Eye (tissue), 1 donor: Measurements from ENCODE around the gene TDRD9.

Experiments used
- DNase-seq: peaks from one replicate; pipeline ENCODE4 v3.0.0-alpha.2; 2015

Gene TDRD9

DNA sequence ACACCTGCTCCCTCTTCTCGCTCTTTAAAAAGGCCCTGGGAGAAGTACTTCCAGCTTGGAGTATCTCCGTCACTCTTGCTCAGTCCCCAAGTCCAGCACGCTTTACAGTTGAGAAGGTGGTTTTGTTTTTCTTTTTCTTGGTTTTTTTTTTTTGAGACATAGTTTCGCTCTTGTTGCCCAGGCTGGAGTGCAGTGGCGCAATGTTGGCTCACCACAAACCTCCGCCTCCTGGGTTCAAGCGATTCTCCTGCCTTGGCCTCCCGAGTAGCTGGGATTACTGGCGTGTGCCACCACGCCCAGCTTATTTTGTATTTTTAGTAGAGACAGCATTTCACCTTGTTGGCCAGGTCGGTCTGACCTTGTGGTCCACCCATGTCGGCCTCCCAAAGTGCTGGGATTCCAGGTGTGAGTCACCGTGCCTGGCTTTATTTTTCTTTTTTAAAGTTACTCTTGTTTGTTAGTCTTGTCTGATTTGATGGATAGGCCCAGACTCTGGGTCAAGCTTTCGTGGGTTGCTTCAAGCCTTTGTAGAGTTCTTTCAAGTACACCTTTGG, 1.9 kb downstream of the TDRD9 start:
- no peak for DNase-seq

DNA sequence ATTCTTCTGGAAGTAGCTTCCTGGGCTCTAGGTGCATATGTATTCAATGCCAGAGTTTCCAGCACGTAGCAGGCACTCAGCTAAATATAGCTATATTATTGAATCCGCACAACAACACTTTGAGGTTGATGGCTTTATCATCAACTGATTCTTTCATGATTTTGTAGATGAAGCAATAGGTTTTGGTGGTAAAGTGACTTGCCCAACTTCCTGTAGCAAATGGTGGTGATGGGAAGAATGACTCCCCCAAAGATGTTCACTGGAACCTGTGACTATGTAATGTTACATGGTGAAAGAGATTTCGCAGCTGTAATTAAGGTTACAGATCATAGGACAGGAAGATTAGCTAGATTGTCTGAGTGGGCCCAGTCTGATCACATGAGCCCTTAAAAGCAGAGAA, 3.2 kb downstream of the TDRD9 start:
- DNase-seq: no peak

DNA sequence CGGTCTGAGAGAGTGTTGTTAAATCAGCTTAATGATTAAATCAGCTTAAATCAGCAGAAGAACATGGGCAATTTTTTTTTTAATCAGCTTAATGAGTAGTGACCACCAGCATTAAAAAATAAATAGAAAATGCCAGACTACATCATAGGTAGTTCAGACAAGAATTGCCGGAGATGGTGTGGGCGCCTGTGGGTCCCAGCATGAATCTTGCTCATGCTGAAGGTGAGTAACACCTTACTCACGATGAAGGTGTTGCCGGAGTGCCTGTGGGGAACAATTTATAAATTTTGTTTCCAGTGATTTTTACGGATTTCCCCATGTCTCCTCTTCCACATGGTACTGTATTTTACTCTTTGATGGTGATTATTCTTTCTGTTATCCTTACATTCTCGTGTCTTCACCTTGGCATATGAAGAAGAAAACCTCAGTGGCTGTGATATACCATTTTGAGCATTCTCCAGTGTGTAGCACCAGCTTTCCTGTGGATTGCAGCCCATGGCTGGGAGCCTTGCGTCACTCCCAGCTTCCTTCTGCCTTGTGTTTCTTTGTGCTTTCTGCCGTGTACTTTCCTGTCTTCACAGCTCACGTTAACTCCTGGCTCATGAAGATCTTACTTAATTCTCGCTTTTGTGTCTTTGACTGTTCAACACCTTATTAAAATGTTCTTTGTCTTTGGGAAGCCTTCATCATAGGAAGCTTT, 4.7 kb downstream of the TDRD9 start:
- no peak for DNase-seq

DNA sequence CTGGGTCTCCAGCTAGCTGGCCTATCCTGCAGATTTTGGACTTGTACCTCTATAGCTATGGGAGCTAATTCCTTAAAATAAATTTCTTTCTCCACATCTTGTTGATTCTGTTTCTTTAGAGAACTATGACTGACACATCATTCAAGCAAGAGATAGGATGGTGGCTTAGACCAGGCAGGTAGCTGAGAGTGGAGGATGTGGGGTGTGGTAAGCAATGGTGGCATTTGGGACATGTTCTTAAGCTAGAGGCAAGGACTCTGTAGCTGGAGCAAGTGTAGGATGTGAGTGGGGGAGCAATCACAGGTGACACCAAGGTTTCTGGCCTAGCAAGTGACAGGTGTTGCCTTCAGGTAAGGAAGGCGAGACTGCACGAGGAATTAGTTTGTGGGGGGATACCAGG, 6.8 kb downstream of the TDRD9 start:
- no peak for DNase-seq

DNA sequence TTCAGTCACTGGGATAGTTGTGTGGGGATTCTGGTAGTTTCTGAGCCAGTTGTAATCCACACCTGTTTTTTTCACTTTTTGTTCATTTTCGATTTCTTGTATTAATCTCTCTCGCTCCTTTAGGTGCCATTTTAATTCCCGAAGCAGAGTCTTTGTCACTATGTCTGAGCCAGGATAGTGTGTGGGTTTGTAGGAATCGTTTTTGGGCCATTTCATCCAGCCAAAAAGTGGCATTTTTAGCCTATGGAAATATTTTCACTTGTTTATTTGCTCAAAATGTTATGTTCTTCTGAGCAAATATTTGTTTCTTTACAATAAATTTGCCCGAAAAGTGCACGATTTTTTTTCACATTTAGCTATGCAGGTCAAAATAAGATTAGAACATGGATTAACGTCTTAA, 13.2 kb downstream of the TDRD9 start:
- no peak for DNase-seq

DNA sequence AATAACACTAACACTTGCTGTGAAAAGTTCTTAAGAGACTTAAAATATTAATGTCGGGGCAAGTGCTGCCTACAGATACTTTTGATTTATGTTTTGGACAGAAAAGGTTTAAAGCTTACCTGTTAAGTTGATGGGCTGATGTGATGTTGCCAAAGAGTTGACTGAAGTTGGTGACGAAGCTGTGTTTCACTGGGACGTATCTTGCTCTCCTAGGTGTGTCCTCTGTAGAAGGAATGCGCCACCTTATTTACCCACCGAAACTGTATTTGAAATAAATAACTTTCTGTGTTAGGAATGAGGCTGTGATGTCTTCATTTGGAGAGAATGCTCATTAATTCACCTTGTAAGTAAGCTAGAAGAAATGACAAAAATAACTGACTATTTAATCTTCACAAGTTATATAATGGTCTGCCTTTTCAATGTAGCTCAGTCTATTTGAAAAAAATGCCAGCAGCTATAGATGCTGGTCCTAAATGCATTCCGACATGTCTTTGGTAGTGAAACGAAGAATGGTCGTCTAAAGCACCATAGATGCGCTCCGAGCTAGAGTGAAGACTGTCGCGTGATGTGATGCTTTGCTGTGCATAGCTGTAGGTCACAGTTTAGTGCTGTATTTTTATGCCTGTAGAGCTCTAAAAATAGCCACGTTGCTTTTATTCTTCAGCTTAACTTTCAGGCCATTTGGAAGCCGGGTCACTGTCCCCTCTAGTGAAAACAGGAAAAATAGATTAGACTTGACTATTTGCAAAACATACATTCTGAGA, 13.9 kb downstream of the TDRD9 start, which contains the start of gene RD3L:
TSS of gene RD3L (minus strand) at position 557 of the 764 bp plus-strand sequence. CDS start 834 bp downstream, outside the sequence.
- DNase-seq: no peak

DNA sequence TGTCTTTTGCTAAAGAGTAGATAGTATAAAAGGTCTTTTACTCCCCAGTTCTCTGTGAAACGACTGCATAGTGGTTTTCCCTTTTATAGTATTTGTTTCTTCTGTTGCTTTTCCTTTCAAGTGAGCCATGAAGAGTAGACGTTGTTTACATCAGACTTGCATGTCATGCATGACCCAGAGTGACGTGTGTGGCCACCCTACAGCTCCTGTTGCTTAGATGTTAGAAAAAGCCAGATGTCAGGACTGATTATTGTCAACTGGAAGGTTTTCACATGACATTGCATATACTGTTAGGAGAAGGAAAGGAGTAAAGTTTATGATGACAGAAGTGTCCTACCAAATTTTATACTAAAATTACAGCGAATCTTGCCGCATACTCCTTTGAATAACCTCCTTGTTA, 15.4 kb downstream of the TDRD9 start:
- peak; percentile 96 for DNase-seq

DNA sequence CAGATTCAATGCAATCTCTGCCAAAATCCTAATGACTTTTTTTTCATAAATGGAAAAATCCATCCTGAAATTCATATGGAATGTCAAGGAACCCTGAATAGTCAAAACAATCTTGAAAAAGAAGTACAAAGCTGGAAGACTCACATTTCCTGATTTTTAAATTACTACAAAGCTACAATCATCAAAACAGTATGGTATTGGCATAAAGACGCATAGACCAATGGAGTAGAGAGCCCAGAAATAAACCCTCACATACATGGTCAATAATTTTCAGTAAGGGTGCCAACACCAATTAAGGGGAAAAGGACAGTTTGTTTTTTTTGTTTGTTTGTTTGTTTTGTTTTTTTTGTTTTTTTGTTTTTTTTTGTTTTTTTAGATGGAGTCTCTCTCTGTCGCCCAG, 18.7 kb downstream of the TDRD9 start:
- DNase-seq: no peak

DNA sequence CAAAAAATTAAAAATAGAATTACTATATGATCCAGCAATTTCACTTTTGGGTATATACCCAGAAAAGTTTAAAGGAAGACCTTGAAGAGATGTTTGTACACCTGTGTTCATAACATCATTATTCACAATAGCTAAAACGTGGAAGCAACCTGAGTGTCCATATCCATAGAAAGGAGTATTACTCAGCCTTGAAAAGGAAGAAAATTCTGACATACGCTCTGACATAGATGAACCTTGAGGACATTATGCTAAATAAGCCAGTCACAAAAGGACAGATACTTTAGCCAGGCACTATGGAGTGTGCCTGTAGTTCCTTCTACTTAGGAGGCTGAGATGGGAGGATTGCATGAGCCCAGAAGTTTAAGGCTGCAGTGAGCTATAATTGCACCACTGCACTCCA, 20.2 kb downstream of the TDRD9 start:
- no peak for DNase-seq

DNA sequence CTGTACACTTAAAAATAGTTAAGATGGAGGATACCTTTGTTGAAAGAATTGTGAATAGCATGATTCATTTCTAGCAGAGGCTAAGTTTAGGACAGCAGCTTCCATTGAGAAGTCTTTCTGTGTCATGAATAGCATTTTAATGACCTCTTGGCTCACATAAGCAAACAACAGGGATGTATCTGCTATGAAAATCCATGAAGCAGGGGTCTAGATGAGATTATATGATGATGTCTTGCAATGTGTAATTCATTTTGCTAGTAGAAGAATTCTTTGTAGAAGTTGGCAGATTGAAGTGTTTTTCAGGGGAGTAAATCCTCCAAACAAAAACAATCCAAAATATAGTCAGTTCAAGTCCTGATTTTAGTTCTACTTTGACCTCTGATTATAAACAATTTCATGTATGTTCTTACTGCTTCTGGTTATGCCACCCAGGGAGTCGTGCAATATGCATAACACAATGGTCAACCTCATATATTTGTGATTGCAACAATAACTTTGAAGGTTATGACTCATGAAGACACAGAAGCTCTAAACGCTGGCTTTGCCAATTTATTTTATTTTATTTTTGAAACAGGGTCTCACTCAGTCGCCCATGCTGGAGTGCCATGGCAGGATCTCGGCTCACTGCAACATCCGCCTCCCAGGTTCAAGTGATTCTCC, 21.0 kb downstream of the TDRD9 start:
- DNase-seq: no peak

DNA sequence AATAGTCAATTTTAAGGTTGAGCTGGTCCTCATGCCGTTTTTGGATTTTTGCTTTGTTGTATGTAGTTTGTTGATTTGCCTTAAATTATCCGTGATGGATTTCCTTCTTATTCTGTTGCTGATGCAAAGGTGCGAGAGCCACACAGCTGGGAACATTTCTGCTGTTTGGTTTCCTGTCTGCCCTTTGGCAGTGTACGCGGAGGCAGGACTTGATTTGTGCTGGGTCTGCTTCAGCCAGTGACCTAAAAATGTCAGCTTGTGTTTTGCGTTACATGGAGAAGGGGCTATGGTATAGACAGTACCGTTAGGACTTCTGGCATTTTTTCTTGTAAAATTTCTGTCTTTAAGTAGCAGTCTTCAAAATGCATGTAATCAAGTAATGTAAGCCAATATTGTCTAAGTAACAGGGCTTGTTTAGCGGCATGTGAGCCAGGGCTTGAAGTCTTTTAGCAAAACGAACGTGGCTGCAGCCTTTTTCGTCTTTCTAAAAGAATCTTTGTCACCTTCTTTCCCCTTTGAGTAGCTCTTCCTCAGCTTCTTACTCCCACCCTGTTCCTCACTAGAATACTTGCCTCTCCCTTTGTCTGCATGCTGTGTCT, 32.3 kb downstream of the TDRD9 start:
- peak; percentile 84 for DNase-seq

DNA sequence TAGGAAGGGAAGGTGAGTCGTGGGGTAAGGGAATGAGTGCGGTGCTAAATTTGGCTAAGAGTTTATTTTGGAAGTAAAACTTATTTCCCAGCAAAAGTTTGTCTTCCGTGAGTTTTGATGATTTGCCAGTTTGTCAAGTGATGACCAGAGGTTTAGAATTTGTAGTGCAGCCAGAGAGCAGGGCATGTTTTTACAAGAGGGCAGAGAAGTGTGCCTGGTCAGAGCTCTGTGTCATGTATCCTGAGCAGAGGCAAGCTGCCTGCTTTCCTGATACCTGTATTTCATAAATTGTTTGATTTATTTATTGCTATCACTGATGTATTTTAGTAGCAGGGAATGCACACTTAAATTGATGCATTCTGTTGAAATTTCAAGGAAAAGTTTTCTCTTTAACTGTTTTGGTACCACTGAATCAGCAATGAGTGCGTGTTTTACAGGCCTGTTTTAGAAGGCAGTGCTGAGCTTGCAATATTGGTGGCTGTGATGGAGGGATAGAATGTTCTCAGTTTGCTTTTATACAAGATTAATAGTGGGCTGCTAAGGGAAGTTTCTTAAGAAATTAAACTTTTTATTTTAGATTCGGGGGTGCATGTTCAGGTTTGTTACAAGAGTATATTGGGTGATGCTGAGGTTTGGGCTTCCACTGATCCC, 33.8 kb downstream of the TDRD9 start:
- no peak for DNase-seq

DNA sequence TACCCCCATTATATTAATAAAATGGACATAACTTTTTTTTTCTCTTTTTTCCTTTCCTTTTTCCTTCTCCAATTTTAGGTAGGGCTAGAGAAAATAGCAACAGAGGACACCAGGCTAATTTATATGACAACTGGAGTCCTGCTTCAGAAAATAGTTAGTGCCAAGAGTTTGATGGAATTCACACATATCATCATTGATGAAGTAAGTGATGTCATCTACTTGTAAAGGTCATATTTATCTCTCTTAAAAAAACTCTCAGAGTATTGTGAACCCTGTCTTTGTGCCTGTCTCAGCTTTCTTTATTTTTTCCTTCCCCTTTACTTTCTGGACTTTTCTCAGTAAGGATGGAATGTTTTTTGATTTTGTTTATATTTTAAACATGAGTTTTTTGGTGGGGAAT, 38.4 kb downstream of the TDRD9 start:
- DNase-seq: no peak

DNA sequence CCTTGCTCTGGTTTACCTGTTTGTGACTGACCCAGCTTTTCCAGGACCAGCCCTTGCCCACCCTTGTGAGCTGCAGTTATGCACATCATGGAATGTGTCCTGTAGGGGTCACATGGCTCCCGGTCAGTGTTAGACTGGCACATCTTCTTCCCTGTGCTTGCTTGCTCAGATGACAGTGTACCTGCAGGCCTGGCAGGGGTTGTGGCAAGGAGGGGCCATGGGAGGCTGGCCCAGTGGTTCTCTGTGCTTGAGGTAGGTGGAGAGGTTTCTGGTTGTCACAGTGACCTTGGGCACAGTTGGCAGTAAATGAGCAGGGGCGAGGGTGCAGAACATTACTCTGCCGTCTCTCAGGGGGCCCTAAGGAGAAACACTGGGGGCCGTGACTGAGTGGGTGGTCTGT, 41.7 kb downstream of the TDRD9 start:
- no peak for DNase-seq

DNA sequence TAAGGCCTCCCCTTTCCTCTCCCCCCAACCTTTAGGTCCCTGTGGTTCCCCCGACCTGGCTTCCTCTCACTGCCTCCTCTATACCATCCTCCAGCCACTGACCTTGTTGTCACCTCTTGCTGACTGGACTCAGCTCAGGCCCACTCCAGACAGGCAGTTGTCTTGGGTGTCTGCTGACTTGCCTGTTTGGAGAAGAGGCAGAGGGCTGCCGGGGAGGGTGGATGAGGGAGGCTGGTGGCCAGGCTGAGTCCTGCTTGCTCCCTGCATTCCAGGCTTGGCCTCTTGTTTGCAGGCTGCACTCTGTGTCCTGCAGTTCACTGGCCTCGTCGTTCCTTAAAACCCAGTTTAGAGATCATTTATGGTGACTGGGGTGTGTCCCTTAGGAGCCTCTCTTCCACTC, 45.1 kb downstream of the TDRD9 start:
- peak; percentile 22 for DNase-seq

DNA sequence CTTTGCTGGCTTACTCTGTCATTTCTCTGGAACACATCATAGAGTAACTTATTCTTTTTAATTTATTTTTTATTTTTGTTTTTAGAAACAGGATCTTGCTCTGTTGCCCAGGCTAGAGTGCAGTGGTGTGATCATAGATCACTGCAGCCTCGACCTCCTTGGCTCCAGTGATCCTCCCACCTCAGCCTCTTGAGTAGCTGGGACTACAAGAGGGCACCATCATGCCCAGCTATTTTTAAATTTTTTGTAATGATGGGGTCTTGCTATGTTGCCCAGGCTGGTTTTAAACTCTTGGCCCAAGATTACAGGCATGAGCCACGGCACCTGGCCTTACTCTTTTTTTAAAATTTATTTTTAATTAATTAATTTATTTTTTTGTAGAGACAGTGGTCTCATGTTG, 46.3 kb downstream of the TDRD9 start:
- DNase-seq: no peak

DNA sequence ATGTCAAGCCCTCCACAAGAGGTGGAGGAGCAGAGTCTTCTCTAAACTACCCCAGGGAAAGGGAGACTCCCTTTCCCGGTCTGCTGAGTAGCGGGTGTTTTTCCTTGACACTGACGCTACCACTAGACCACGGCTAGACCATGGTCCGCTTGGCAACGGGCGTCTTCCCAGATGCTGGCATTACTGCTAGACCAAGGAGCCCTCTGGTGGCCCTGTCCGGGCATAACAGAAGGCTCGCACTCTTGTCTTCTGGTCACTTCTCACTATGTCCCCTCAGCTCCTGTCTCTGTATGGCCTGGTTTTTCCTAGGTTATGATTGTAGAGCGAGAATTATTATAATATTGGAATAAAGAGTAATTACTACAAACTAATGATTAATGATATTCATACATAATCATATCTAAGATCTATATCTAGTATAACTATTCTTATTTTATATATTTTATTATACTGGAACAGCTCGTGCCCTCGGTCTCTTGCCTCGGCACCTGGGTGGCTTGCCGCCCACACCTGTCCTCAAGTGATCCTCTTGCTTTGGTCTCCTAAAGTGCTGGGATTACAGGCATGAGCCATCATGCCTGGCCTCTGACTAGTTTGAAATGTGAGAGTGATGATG, 52.5 kb downstream of the TDRD9 start:
- DNase-seq: peak; percentile 32

DNA sequence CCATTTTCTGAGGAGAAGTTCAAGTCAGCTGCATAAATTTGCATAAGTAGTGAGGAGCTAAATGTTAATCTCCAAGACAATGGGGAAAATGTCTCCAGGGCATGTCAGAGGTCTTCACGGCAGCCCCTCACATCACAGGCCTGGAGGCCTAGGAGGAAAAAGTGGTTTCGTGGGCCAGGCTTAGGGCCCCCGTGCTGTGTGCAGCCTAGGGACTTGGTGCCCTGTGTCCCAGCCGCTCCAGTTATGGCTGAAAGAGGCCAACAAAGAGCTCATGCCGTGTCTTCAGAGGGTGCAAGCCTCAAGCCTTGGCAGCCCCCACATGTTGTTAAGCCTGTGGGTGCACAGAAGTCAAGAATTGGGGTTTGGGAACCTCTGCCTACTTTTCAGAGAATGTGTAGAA, 55.9 kb downstream of the TDRD9 start:
- no peak for DNase-seq

DNA sequence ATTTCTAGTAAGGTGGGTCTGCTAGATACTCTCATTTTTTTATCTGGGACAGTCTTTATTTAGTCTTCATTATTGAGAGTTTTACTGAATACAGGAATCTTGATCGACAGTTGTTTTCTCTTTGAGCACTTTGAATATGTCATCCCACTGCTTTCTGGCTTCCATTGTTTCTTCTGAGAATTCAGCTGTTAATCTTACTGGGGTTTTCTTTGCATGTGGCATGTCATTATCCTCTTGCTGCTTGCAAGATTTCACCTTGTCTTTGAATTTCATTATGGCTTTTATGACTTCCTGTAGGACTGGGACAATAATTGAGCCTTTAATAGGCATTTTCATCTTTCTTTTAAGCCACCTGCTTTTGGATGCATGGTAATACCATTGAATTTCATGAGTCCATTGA, 60.8 kb downstream of the TDRD9 start:
- no peak for DNase-seq

DNA sequence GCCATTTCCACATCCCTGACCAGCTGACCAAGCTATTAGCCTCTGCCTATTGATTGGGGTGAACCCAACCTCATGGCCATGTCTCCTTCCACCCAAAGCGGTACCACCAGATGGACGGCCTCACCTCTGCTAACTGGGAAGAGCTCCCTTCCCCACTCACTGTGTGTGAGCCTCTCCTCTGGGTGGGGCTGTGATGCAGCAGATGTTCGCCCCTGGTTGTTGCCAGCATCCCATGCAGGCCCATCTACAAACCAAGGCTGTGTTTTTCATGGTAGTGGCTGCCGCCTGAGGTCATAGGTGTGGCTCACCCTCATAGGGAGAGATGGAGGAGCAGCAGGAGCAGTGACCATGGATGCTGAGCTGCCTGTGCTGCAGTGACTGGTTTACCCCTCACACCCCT, 61.7 kb downstream of the TDRD9 start:
- no peak for DNase-seq

DNA sequence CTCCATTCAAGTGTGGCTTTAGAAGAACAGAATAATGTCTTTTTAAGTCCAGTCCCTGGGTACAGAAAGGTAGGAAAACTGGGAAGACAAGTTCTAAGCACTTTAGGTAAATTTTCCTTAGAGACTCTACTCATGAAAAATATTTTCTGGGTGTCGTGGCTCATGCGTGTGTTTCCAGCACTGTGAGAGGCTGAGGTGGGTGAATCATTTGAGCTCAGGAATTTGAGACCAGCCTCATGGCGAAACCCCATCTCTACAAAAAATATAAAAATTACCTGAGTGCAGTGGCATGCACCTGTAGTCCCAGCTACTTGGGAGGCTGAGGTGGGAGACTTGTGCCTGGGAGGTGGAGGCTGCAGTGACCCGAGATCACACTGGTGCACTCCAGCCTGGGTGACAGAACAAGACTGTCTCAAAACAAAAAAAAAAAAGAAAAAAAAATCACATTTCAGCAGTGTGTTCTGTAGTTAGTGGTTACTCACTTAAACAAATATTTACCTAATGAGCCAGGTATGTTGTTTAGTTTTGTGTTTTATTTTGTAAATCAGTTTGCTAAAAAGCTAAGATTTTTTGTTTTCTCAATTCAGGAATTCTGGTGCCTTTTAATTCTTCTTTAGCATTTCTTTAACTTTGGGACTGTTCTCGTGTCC, 66.4 kb downstream of the TDRD9 start:
- no peak for DNase-seq

DNA sequence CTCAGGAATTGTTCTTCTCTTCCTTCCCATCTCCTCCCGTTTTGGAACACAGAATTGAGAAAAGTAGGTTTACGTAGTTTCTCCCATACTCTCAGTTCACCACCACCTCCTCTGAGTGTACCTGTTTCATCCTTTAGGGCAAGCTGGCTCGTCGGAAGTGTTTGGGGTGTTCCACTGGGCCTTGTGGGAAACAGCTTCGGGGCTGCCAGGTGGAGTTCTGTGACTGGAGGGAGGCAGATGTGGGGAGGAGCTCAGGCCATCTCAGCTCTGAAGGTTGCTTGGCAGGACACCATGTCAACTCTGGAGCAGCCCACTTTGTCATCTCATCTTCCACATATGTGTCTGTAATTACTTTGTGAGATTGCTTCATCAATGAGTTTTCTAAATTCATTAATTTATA, 67.6 kb downstream of the TDRD9 start:
- no peak for DNase-seq
